Stomach (tissue), 4 donors: ENCODE measurements around the gene DHRS4L2.
"Not testable (repeated sequence)": the region's sequence is repeated elsewhere in the genome, so short reads cannot be mapped to it uniquely, and the experiment has no call there.

Experiments
- CTCF ChIP-seq, 7 experiments: fragments of 450-650 bp in 4 of 7; fragments of 200-600 bp in 3 of 7; sonication (generic) in 3 of 7; IDR thresholded peaks; one replicate each; pipeline ENCODE4 v1.5.1; 2016 to 2019; ENCODE audit warnings: antibody characterized with exemption in 7 of 7, control low read depth in 2 of 7, mild to moderate bottlenecking in 1 of 7
- EP300 ChIP-seq: sonication (generic); formaldehyde crosslinking; IDR thresholded peaks from one replicate; pipeline ENCODE4 v1.6.1; 2017; ENCODE audit warnings: antibody characterized with exemption
- POLR2A ChIP-seq, 4 donors: fragments of 450-650 bp; IDR thresholded peaks; one replicate each; pipeline ENCODE4 v1.6.1; 2016; ENCODE audit warnings: antibody characterized with exemption in 4 of 4, control low read depth in 2 of 4, mild to moderate bottlenecking in 1 of 4, moderate library complexity in 1 of 4
- POLR2AphosphoS5 ChIP-seq, 3 donors: sonication (generic); formaldehyde crosslinking; IDR thresholded peaks; one replicate each; pipeline ENCODE4 v1.6.1; 2016; ENCODE audit warnings: antibody characterized with exemption in 3 of 3

GRCh38 chr14:23974041-23974440, 14.7 kb upstream of the DHRS4L2 start:
- not testable (repeated sequence) for TF ChIP-seq CTCF (IDR thresholded peaks at IDR 0.05); POLR2AphosphoS5 (IDR thresholded peaks at IDR 0.05); POLR2A (IDR thresholded peaks at IDR 0.05); EP300
